NCI-H2196 treated with DMSO at 0.1 percent for 48 hours (cell line): ENCODE measurements around the gene SHOC2.

Experiments
- DNase-seq: peaks from one replicate; lab custom pipeline; 2025; ENCODE audit not compliant: unreplicated experiment; lab: John Stamatoyannopoulos, UW

The SHOC2 gene

GRCh38 chr10:110979611-110980010, 60.2 kb downstream of the SHOC2 start:
- no peak for DNase-seq

- no peak for DNase-seq
These were observed 61.4 kb downstream of the SHOC2 start for GRCh38 chr10:110980807-110981206.

GRCh38 chr10:110983466-110983865, 64.1 kb downstream of the SHOC2 start:
- no peak for DNase-seq

- DNase-seq = no peak
These were observed 66.3 kb downstream of the SHOC2 start for GRCh38 chr10:110985497-110986275.

- no peak for DNase-seq
These were observed 69.6 kb downstream of the SHOC2 start for GRCh38 chr10:110989016-110989415.

GRCh38 chr10:110992006-110992800, 72.8 kb downstream of the SHOC2 start:
- DNase-seq = no peak

- no peak for DNase-seq
These were observed 73.8 kb downstream of the SHOC2 start for GRCh38 chr10:110993024-110993693.

GRCh38 chr10:110994406-110995086, 75.1 kb downstream of the SHOC2 start:
- no peak for DNase-seq

- DNase-seq = no peak
These were observed 75.9 kb downstream of the SHOC2 start for GRCh38 chr10:110995301-110995700.

GRCh38 chr10:110996256-110996655, 76.9 kb downstream of the SHOC2 start:
- DNase-seq = no peak

- DNase-seq = no peak
These were observed 84.6 kb downstream of the SHOC2 start for GRCh38 chr10:111004016-111004415.

- no peak for DNase-seq
These were observed 88.1 kb downstream of the SHOC2 start for GRCh38 chr10:111007486-111007885.

- DNase-seq = no peak
These were observed 95.8 kb downstream of the SHOC2 start for GRCh38 chr10:111015181-111015580.

- DNase-seq = no peak
These were observed 97.7 kb downstream of the SHOC2 start for GRCh38 chr10:111017098-111017497.

- no peak for DNase-seq
These were observed 98.6 kb downstream of the SHOC2 start for GRCh38 chr10:111018021-111018420.

- DNase-seq = no peak
These were observed 103.7 kb downstream of the SHOC2 start for GRCh38 chr10:111023060-111023459.

GRCh38 chr10:111030042-111030750, 110.8 kb downstream of the SHOC2 start:
- no peak for DNase-seq

- DNase-seq = no peak
These were observed 115.3 kb downstream of the SHOC2 start for GRCh38 chr10:111034598-111035310.

GRCh38 chr10:111035542-111035941, 116.1 kb downstream of the SHOC2 start:
- DNase-seq = no peak

- DNase-seq = no peak
These were observed 118.5 kb downstream of the SHOC2 start for GRCh38 chr10:111037858-111038257.
